Measurements from ENCODE around the gene ECE1. TPM values are rescaled to one million over a fixed set of nuclear protein-coding genes. Genes with fewer than 3 reads are reported as not detected.

ECE1 gene
- total and polyA plus RNA-seq, 9 of the 15 experiments (the other 6 are each of a cell fraction or from before 2014, with no cell fraction given): 0.56 to 34.8 (median 11.0) TPM

GRCh38 chr1:21256776-21257175, 33.5 kb downstream of the ECE1 start (continued):
- no peak for TF ChIP-seq ZNF76 (CRISPR knock-in tag; IDR thresholded peaks at IDR 0.05; ENCODE audit: borderline replicate concordance)
- no peak for TF ChIP-seq ZNF253 (CRISPR knock-in tag; conservative IDR thresholded peaks at IDR 0.05)
- TF ChIP-seq RERE (CRISPR knock-in tag; IDR thresholded peaks at IDR 0.05; ENCODE audit: borderline replicate concordance): no peak
- TF ChIP-seq ZNF518B (CRISPR knock-in tag; IDR thresholded peaks at IDR 0.05): no peak
- no peak for TF ChIP-seq CHCHD3 (CRISPR knock-in tag; IDR thresholded peaks at IDR 0.05)
- no peak for TF ChIP-seq SMARCA5 (IDR thresholded peaks at IDR 0.05)
